GM12864 (cell line): ENCODE measurements around the gene LCOR.
"Not testable (repeated sequence)": the region's sequence is repeated elsewhere in the genome, so short reads cannot be mapped to it uniquely, and the experiment has no call there.

Experiments
- DNase-seq: peaks from one replicate; pipeline ENCODE4 v3.0.0-alpha.2; 2011; ENCODE audit warnings: low read depth
- H3K4me3 ChIP-seq: 2 replicates; pipeline ENCODE4 v1.5.1; 2011; ENCODE audit warnings: mild to moderate bottlenecking, low read depth, low read length, control low read depth
- TF ChIP-seq, protein P1 (sequence below): IDR thresholded peaks from 2 replicates; pipeline ENCODE4 v1.5.1; 2011; ENCODE audit warnings: low read depth, mild to moderate bottlenecking, moderate library complexity, low read length, control low read depth, inconsistent platforms; ENCODE audit errors: missing control alignments

The LCOR gene

DNA sequence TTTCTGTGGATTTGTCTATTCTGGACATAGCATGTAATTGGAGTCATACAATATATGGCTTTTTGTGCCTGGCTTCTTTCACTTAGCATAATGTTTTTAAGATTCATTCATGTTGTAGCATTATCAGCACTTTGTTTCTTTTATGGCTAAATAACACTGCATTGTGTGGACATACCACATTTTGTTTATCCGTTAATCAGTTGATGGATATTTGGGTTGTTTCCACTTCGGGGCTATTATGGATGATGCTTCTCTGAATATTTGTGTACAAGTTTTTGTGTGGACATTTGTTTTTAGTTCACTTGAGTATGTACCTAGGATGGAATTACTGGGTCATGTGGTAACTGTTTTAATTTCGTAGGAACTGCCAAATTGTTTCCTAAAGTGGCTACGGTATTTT lies 6.4 kb downstream of the LCOR start:
- H3K4me3 ChIP-seq = no peak overlapping the region
- TF ChIP-seq, protein P1, sequence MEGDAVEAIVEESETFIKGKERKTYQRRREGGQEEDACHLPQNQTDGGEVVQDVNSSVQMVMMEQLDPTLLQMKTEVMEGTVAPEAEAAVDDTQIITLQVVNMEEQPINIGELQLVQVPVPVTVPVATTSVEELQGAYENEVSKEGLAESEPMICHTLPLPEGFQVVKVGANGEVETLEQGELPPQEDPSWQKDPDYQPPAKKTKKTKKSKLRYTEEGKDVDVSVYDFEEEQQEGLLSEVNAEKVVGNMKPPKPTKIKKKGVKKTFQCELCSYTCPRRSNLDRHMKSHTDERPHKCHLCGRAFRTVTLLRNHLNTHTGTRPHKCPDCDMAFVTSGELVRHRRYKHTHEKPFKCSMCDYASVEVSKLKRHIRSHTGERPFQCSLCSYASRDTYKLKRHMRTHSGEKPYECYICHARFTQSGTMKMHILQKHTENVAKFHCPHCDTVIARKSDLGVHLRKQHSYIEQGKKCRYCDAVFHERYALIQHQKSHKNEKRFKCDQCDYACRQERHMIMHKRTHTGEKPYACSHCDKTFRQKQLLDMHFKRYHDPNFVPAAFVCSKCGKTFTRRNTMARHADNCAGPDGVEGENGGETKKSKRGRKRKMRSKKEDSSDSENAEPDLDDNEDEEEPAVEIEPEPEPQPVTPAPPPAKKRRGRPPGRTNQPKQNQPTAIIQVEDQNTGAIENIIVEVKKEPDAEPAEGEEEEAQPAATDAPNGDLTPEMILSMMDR = no peak
- no peak for DNase-seq

DNA sequence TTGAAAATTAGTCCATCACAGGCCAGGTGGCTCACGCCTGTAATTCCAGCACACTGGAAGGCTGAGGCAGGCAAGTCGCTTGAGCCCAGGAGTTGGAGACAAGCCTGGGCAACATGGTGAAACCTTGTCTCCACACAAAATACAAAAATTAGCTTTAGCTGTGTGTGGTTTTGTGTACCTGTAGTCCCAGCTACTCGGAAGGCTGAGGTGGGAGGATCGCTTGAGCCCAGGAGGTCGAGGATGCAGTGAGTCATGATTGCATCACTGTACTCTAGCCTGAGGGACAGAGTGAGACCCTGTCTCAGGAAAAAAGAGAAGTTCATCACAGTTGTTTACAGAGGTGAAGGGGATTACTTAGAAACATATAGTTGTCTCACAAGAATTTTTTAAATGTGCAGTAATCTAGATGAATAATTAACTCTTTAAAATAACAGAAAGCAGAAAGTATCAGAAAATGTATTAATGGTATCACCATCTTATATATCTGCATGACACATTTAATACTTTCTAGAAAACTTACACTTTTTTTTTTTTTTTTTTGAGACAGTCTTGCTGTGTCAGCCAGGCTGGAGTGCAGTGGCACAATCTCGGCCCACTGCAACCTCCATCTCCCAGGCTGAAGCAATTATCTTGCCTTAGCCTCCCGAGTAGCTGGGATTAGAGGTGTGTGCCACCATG lies 8.9 kb downstream of the LCOR start:
- no peak for DNase-seq
- TF ChIP-seq, protein P1 = no peak
- H3K4me3 ChIP-seq = no peak overlapping the region

GRCh38 chr10:96842896-96843723 lies 11.0 kb downstream of the LCOR start:
- H3K4me3 ChIP-seq = no peak overlapping the region
- no peak for DNase-seq
- TF ChIP-seq, protein P1 = no peak

DNA sequence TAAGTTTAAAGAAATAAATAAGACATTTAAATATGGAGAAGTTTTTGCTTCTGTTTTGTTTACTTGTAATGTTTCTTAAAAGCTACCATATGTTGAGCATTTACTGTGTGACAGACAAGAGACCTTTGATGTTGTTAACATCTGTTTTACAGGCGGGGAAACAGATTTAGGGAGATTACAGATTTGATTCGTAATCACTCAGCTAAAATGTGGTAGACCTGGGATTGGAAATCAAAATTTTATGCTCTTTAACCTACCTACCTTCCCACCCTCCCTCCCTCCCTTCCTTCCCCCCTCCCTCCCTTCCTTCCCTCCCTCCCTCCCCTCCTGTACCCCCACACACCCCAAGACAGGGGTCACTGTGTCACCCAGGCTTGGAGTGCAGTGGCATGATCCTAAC lies 11.7 kb downstream of the LCOR start:
- TF ChIP-seq, protein P1 = no peak
- no peak for DNase-seq
- no peak overlapping the region for H3K4me3 ChIP-seq

- H3K4me3 ChIP-seq = no peak overlapping the region
- TF ChIP-seq, protein P1 = no peak
- DNase-seq = no peak
Measured at GRCh38 chr10:96846395-96846794, 14.3 kb downstream of the LCOR start.

GRCh38 chr10:96846926-96847325 lies 14.8 kb downstream of the LCOR start:
- no peak overlapping the region for H3K4me3 ChIP-seq
- TF ChIP-seq, protein P1 = no peak
- no peak for DNase-seq

DNA sequence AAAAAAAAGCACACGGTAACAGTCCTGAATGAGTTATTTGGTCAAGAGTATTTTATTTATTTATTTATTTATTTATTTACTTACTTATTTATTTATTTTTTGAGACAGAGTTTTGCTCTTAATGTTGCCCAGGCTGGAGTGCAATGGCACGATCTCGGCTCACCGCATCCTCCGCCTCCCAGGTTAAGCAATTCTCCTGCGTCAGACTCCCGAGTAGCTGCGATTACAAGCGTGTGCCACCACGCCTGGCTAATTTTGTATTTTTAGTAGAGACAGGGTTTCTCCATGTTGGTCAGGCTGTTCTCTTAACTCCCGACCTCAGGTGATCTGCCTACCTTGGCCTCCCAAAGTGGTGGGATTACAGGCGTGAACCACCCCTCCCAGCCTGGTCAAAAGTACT lies 15.3 kb downstream of the LCOR start:
- H3K4me3 ChIP-seq, DNase-seq: not testable (repeated sequence)
